H9 (cell line): ENCODE data around the gene SLC7A4. TPM values are rescaled to one million over a fixed set of nuclear protein-coding genes. Genes with fewer than 3 reads are reported as not detected.

Source experiments
- DNase-seq: peaks from one replicate; pipeline ENCODE4 v3.0.0-alpha.2; 2017
- H2AFZ ChIP-seq: one replicate; pipeline ENCODE4 v1.6.1; 2013; ENCODE audit warnings: mild to moderate bottlenecking, low read length, control low read depth, moderate library complexity
- H2AK5ac ChIP-seq: 2 replicates; pipeline ENCODE4 v1.6.1; 2013; ENCODE audit warnings: low read length, control low read depth, mixed read lengths; ENCODE audit not compliant: insufficient read length
- H2BK120ac ChIP-seq: one replicate; pipeline ENCODE4 v1.6.1; 2013; ENCODE audit warnings: low read depth, mild to moderate bottlenecking, low read length, control low read depth, inconsistent platforms; ENCODE audit not compliant: poor library complexity, severe bottlenecking
- H2BK12ac ChIP-seq: 2 replicates; pipeline ENCODE4 v1.6.1; 2013; ENCODE audit warnings: low read length, control low read depth, mixed read lengths, low read depth; ENCODE audit not compliant: insufficient read length
- H2BK15ac ChIP-seq: 2 replicates; pipeline ENCODE4 v1.6.1; 2013; ENCODE audit warnings: low read depth, low read length, control low read depth
- H2BK20ac ChIP-seq: one replicate; pipeline ENCODE4 v1.6.1; 2013; ENCODE audit warnings: low read depth, mild to moderate bottlenecking, low read length, control low read depth, inconsistent platforms; ENCODE audit not compliant: poor library complexity, severe bottlenecking
- H2BK5ac ChIP-seq: 2 replicates; pipeline ENCODE4 v1.6.1; 2013; ENCODE audit warnings: low read length, control low read depth, mixed read lengths; ENCODE audit not compliant: insufficient read length
- H3K14ac ChIP-seq: 2 replicates; pipeline ENCODE4 v1.6.1; 2013; ENCODE audit warnings: low read length, control low read depth; ENCODE audit not compliant: insufficient read depth
- H3K18ac ChIP-seq: 2 replicates; pipeline ENCODE4 v1.6.1; 2013; ENCODE audit warnings: low read depth, mild to moderate bottlenecking, mixed read lengths, low read length, control low read depth; ENCODE audit not compliant: insufficient read length
- H3K23ac ChIP-seq: 2 replicates; pipeline ENCODE4 v1.6.1; 2013; ENCODE audit warnings: low read length, control low read depth, mixed read lengths, low read depth; ENCODE audit not compliant: insufficient read length
- H3K23me2 ChIP-seq: 2 replicates; pipeline ENCODE4 v1.6.1; 2013; ENCODE audit warnings: low read depth, mild to moderate bottlenecking, mixed read lengths, low read length, control low read depth; ENCODE audit not compliant: insufficient read length, poor library complexity, severe bottlenecking
- H3K27ac ChIP-seq: 2 replicates; pipeline ENCODE4 v1.5.1; 2013; ENCODE audit warnings: low read length, control low read depth, mixed read lengths, low read depth; ENCODE audit not compliant: insufficient read length
- H3K27me3 ChIP-seq: 2 replicates; pipeline ENCODE4 v1.6.1; 2013; ENCODE audit warnings: low read length, control low read depth, inconsistent platforms; ENCODE audit not compliant: insufficient read depth
- H3K4ac ChIP-seq: 2 replicates; pipeline ENCODE4 v1.6.1; 2013; ENCODE audit warnings: low read depth, mild to moderate bottlenecking, control low read depth, inconsistent platforms, low read length, moderate library complexity
- H3K4me1 ChIP-seq: 2 replicates; pipeline ENCODE4 v1.6.1; 2013; ENCODE audit warnings: low read length, control low read depth, inconsistent platforms; ENCODE audit not compliant: insufficient read depth
- H3K4me2 ChIP-seq: 2 replicates; pipeline ENCODE4 v1.6.1; 2013; ENCODE audit warnings: low read length, control low read depth, mixed read lengths; ENCODE audit not compliant: insufficient read length, insufficient read depth
- H3K56ac ChIP-seq: 2 replicates; pipeline ENCODE4 v1.6.1; 2013; ENCODE audit warnings: low read depth, mild to moderate bottlenecking, mixed read lengths, low read length, control low read depth; ENCODE audit not compliant: insufficient read length
- H3K79me1 ChIP-seq: 2 replicates; pipeline ENCODE4 v1.6.1; 2013; ENCODE audit warnings: low read depth, mild to moderate bottlenecking, moderate library complexity, low read length, control low read depth, inconsistent platforms; ENCODE audit not compliant: insufficient read depth, poor library complexity, severe bottlenecking
- H3K79me2 ChIP-seq: 2 replicates; pipeline ENCODE4 v1.6.1; 2013; ENCODE audit warnings: low read length, control low read depth, inconsistent platforms; ENCODE audit not compliant: insufficient read depth
- H3K9ac ChIP-seq: 2 replicates; pipeline ENCODE4 v1.6.1; 2013; ENCODE audit warnings: low read length, control low read depth, mixed read lengths; ENCODE audit not compliant: insufficient read length; ENCODE audit errors: extremely low read depth
- H3K9me3 ChIP-seq: one replicate; pipeline ENCODE4 v1.6.1; 2013; ENCODE audit warnings: low read depth, low read length, inconsistent platforms; ENCODE audit not compliant: control insufficient read depth
- H3T11ph ChIP-seq: one replicate; pipeline ENCODE4 v1.6.1; 2013; ENCODE audit warnings: mild to moderate bottlenecking, low read length, control low read depth, inconsistent platforms
- H4K20me1 ChIP-seq: one replicate; pipeline ENCODE4 v1.6.1; 2013; ENCODE audit not compliant: control insufficient read depth, insufficient read length, insufficient read depth
- H4K5ac ChIP-seq: 2 replicates; pipeline ENCODE4 v1.6.1; 2013; ENCODE audit warnings: low read depth, mild to moderate bottlenecking, mixed read lengths, low read length, control low read depth; ENCODE audit not compliant: insufficient read length
- H4K8ac ChIP-seq: replicated peaks from 2 replicates; pipeline ENCODE4 v1.6.1; 2013; ENCODE audit warnings: low read length, control low read depth, mixed read lengths, low read depth; ENCODE audit not compliant: insufficient read length
- H4K91ac ChIP-seq: 2 replicates; pipeline ENCODE4 v1.6.1; 2013; ENCODE audit warnings: low read depth, mild to moderate bottlenecking, moderate library complexity, mixed read lengths, low read length, control low read depth; ENCODE audit not compliant: insufficient read length
- H3K27ac Mint-ChIP-seq, 3 experiments: 2 replicates in 2 of 3; 3 replicates in 1 of 3; pipeline ENCODE4 v1.8.0; 2020 to 2021; ENCODE audit warnings: mixed read lengths in 3 of 3, mild to moderate bottlenecking in 1 of 3, moderate library complexity in 1 of 3
- H3K27me3 Mint-ChIP-seq: 2 replicates; pipeline ENCODE4 v1.8.0; 2021; ENCODE audit warnings: low read depth, mild to moderate bottlenecking, moderate library complexity, mixed read lengths
- H3K36me3 Mint-ChIP-seq, 3 experiments: 2 replicates in 2 of 3; 3 replicates in 1 of 3; pipeline ENCODE4 v1.8.0; 2020 to 2021; ENCODE audit warnings: low read depth in 3 of 3, mixed read lengths in 3 of 3; ENCODE audit not compliant: insufficient read depth in 1 of 3
- H3K4me1 Mint-ChIP-seq, 2 experiments: 2 replicates each; pipeline ENCODE4 v1.8.0; 2020; ENCODE audit warnings: mixed read lengths in 2 of 2
- H3K4me3 Mint-ChIP-seq, 2 experiments: 2 replicates in 1 of 2; 3 replicates in 1 of 2; pipeline ENCODE4 v1.8.0; 2020 to 2021; ENCODE audit warnings: mild to moderate bottlenecking in 2 of 2, mixed read lengths in 2 of 2, moderate library complexity in 1 of 2
- H3K9me3 Mint-ChIP-seq, 2 experiments: 2 replicates in 1 of 2; 3 replicates in 1 of 2; pipeline ENCODE4 v1.8.0; 2020; ENCODE audit warnings: mild to moderate bottlenecking in 2 of 2, mixed read lengths in 2 of 2, moderate library complexity in 1 of 2
- WGBS: extraction: QIAGEN DNeasy Blood & Tissue Kit; methylation state at CpG from one replicate; pipeline ENCODE4 v1.1.7; 2013; ENCODE audit warnings: missing lambda C conversion rate, low lambda C conversion rate, mixed read lengths; ENCODE audit not compliant: insufficient read length; ENCODE audit errors: extremely low coverage; 5-methylcytosine and 5-hydroxymethylcytosine counted together
- total RNA-seq: library from RNA; stranded (reverse); gene quantifications from 2 replicates; pipeline ENCODE4 v1.2.1, GENCODE V29; 2021
- TF ChIP-seq, protein P1 (sequence below): fragments of 200-600 bp; sonication (generic); conservative IDR thresholded peaks from 3 replicates; pipeline ENCODE4 v1.8.0; 2021; ENCODE audit warnings: antibody characterized with exemption, mild to moderate bottlenecking

SLC7A4 gene
- total RNA-seq, 1 experiment from 2014 or later = 0.09 TPM

DNA sequence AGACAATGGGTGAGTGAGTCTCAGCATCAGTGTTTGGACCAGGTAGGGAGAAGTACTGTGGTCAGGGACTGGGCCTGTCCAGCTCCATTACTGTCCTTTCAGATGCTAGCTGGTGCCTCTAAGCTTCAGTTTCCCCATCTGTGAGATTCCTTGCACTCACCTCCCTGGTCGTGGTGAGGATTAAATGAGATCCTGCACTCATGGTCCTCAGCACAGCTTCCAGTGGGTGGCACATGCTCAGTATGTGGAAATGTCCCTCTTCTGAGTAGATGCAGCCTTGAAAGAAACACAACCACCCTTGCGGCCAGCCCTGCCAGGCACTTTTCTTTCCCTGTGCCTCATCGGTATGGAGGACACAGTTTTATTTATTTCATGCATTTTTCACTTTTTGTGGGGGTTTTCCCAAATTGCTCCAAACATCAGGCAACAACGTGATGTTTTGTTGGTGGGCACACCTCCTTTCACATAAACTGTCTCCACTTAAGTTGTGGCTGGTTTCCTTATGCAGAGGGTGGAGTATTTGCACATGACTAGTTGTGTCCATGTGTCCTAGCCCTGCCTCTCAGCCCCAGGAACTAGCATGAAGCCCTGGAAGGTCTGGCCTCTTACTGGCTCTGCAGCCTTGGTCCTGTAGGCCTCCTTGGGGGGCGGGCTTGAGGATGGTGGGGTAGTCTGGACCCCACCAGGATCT is 49.1 kb downstream of the SLC7A4 start:
- Histone ChIP-seq H3K4me1 (0 out of 2 replicates have a peak, but pooled peaks cover 2% of the 10 kb centered on the region), H3K79me2 (no peaks in the 10 kb centered on the region), H4K91ac (no peak overlapping the region), H4K5ac (no peak overlapping the region), H2BK12ac (no peak overlapping the region), H3K4me2 (peak overlapping the region; percentile 73), H3K27ac (no peak overlapping the region), H3K18ac (no peak overlapping the region), H3K23ac (no peak overlapping the region), H3K79me1 (no peaks in the 10 kb centered on the region), H3K23me2 (peaks cover 14% of the 10 kb centered on the region), H2BK120ac (no peak overlapping the region), H3K9me3 (no peaks in the 10 kb centered on the region), H2AFZ (no peak overlapping the region), H3K27me3 (no peaks in the 10 kb centered on the region), H2BK15ac (no peak overlapping the region), H3K9ac (no peak overlapping the region), H2BK5ac (no peak overlapping the region), H4K20me1 (no peaks in the 10 kb centered on the region), H4K8ac (no peak overlapping the region), H3T11ph (no peak overlapping the region), H3K14ac (no peak overlapping the region), H2BK20ac (no peak overlapping the region), H3K56ac (no peak overlapping the region), H3K4ac (no peak overlapping the region), H2AK5ac (no peak overlapping the region)
- DNase-seq = no peak
- Mint-ChIP-seq H3K27me3 (peaks cover 18% of the 10 kb centered on the region), H3K27ac (no peak overlapping the region; a peak in 1 of 7 replicates), H3K36me3 (peaks cover 4 to 29% (median 27%) of the 10 kb centered on the region in 3 experiments), H3K4me3 (peak overlapping the region; percentile 94 to 98), H3K9me3 (peaks cover 9% of the 10 kb centered on the region in 2 experiments), H3K4me1 (peaks cover 28 to 30% of the 10 kb centered on the region in 2 experiments)
- TF ChIP-seq, protein P1, sequence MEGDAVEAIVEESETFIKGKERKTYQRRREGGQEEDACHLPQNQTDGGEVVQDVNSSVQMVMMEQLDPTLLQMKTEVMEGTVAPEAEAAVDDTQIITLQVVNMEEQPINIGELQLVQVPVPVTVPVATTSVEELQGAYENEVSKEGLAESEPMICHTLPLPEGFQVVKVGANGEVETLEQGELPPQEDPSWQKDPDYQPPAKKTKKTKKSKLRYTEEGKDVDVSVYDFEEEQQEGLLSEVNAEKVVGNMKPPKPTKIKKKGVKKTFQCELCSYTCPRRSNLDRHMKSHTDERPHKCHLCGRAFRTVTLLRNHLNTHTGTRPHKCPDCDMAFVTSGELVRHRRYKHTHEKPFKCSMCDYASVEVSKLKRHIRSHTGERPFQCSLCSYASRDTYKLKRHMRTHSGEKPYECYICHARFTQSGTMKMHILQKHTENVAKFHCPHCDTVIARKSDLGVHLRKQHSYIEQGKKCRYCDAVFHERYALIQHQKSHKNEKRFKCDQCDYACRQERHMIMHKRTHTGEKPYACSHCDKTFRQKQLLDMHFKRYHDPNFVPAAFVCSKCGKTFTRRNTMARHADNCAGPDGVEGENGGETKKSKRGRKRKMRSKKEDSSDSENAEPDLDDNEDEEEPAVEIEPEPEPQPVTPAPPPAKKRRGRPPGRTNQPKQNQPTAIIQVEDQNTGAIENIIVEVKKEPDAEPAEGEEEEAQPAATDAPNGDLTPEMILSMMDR = no peak
- WGBS = no CpG with 5 or more reads among the region's 5 CpGs
